Measurements from ENCODE around the gene CCDC15.
"Not testable (repeated sequence)": the region's sequence is repeated elsewhere in the genome, so short reads cannot be mapped to it uniquely, and the experiment has no call there.

Gene CCDC15

GRCh38 chr11:125082040-125082439, 128.0 kb downstream of the CCDC15 start:
- no peak for DNase-seq (ENCODE audit: low read depth)

- DNase-seq (ENCODE audit: low read depth) = peak; percentile 59
Measured at GRCh38 chr11:125082611-125083311, 128.8 kb downstream of the CCDC15 start.

GRCh38 chr11:125083312-125084056, 129.5 kb downstream of the CCDC15 start:
- no peak for DNase-seq (ENCODE audit: low read depth)

GRCh38 chr11:125084057-125084416, 130.0 kb downstream of the CCDC15 start:
- no peak for DNase-seq (ENCODE audit: low read depth)

- DNase-seq (ENCODE audit: low read depth) = no peak
Measured at GRCh38 chr11:125084761-125085231, 130.8 kb downstream of the CCDC15 start.

- DNase-seq (ENCODE audit: low read depth) = no peak
Measured at GRCh38 chr11:125085301-125086081, 131.5 kb downstream of the CCDC15 start.

- no peak for DNase-seq (ENCODE audit: low read depth)
Measured at GRCh38 chr11:125086633-125087296, 132.8 kb downstream of the CCDC15 start.

GRCh38 chr11:125088123-125088522, 134.1 kb downstream of the CCDC15 start:
- no peak for DNase-seq (ENCODE audit: low read depth)

GRCh38 chr11:125088576-125089455, 134.8 kb downstream of the CCDC15 start:
- no peak for DNase-seq (ENCODE audit: low read depth)

- not testable (repeated sequence) for DNase-seq (ENCODE audit: low read depth)
Measured at GRCh38 chr11:125089481-125089880, 135.5 kb downstream of the CCDC15 start.

GRCh38 chr11:125090151-125090550, 136.1 kb downstream of the CCDC15 start:
- DNase-seq (ENCODE audit: low read depth) = not testable (repeated sequence)

GRCh38 chr11:125090816-125091215, 136.8 kb downstream of the CCDC15 start:
- DNase-seq (ENCODE audit: low read depth) = no peak

Measured in fibroblast of gingiva (primary cell).